Parathyroid adenoma (tissue), 2 donors: ENCODE results near the gene SEMA7A.

Experiments
- H2AFZ ChIP-seq: fragments of 300-600 bp; sonication (generic); one replicate; pipeline ENCODE4 v1.7.0; 2017; ENCODE audit warnings: antibody characterized with exemption, mild to moderate bottlenecking
- H3K27ac ChIP-seq: fragments of 300-600 bp; sonication (generic); one replicate; pipeline ENCODE4 v1.7.0; 2017
- H3K27me3 ChIP-seq: fragments of 300-600 bp; sonication (generic); one replicate; pipeline ENCODE4 v1.7.0; 2017; ENCODE audit warnings: low read length; ENCODE audit not compliant: control insufficient read depth, insufficient read depth
- H3K36me3 ChIP-seq: fragments of 300-600 bp; sonication (generic); one replicate; pipeline ENCODE4 v1.7.0; 2017; ENCODE audit warnings: low read length; ENCODE audit not compliant: control insufficient read depth, insufficient read depth
- H3K4me1 ChIP-seq: fragments of 300-600 bp; sonication (generic); one replicate; pipeline ENCODE4 v1.7.0; 2017; ENCODE audit warnings: control low read depth
- H3K4me2 ChIP-seq: fragments of 300-600 bp; sonication (generic); one replicate; pipeline ENCODE4 v1.7.0; 2017; ENCODE audit warnings: low read length
- H3K4me3 ChIP-seq: fragments of 300-600 bp; sonication (generic); one replicate; pipeline ENCODE4 v1.7.0; 2017; ENCODE audit warnings: low read depth, low read length
- H3K79me2 ChIP-seq: fragments of 300-600 bp; sonication (generic); one replicate; pipeline ENCODE4 v1.7.0; 2017; ENCODE audit warnings: control low read depth
- H3K9ac ChIP-seq: fragments of 300-600 bp; sonication (generic); one replicate; pipeline ENCODE4 v1.7.0; 2017; ENCODE audit warnings: mild to moderate bottlenecking
- H3K9me3 ChIP-seq: fragments of 300-600 bp; sonication (generic); one replicate; pipeline ENCODE4 v1.7.0; 2017; ENCODE audit warnings: low read length; ENCODE audit not compliant: control insufficient read depth
- TF ChIP-seq, protein P1 (sequence below): fragments of 300-600 bp; sonication (generic); IDR thresholded peaks from one replicate; pipeline ENCODE4 v1.7.0; 2017; ENCODE audit warnings: antibody characterized with exemption, mild to moderate bottlenecking
- donor health status: primary hyperparathyroidism.

Gene SEMA7A

GRCh38 chr15:74398183-74398582 is 35.6 kb downstream of the SEMA7A start:
- Histone ChIP-seq H3K36me3 (no peaks in the 10 kb centered on the region), H2AFZ (no peak overlapping the region), H3K27ac (no peak overlapping the region), H3K4me3 (no peak overlapping the region), H3K4me1 (no peaks in the 10 kb centered on the region), H3K4me2 (no peak overlapping the region), H3K27me3 (no peaks in the 10 kb centered on the region), H3K9me3 (no peaks in the 10 kb centered on the region), H3K79me2 (no peaks in the 10 kb centered on the region), H3K9ac (no peak overlapping the region)
- TF ChIP-seq, protein P1, sequence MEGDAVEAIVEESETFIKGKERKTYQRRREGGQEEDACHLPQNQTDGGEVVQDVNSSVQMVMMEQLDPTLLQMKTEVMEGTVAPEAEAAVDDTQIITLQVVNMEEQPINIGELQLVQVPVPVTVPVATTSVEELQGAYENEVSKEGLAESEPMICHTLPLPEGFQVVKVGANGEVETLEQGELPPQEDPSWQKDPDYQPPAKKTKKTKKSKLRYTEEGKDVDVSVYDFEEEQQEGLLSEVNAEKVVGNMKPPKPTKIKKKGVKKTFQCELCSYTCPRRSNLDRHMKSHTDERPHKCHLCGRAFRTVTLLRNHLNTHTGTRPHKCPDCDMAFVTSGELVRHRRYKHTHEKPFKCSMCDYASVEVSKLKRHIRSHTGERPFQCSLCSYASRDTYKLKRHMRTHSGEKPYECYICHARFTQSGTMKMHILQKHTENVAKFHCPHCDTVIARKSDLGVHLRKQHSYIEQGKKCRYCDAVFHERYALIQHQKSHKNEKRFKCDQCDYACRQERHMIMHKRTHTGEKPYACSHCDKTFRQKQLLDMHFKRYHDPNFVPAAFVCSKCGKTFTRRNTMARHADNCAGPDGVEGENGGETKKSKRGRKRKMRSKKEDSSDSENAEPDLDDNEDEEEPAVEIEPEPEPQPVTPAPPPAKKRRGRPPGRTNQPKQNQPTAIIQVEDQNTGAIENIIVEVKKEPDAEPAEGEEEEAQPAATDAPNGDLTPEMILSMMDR: no peak

- TF ChIP-seq, protein P1: no peak
- H3K9ac ChIP-seq: no peak overlapping the region
- no peak overlapping the region for H3K27ac ChIP-seq
Observed at GRCh38 chr15:74397239-74398068, 36.3 kb downstream of the SEMA7A start.

GRCh38 chr15:74396445-74397238 is 37.1 kb downstream of the SEMA7A start:
- H3K4me3 ChIP-seq: no peak overlapping the region
- H3K36me3 ChIP-seq: no peaks in the 10 kb centered on the region
- H3K79me2 ChIP-seq: no peaks in the 10 kb centered on the region
- no peak overlapping the region for H2AFZ ChIP-seq
- no peak overlapping the region for H3K27ac ChIP-seq
- TF ChIP-seq, protein P1: no peak
- no peaks in the 10 kb centered on the region for H3K4me1 ChIP-seq
- H3K9me3 ChIP-seq: no peaks in the 10 kb centered on the region
- no peaks in the 10 kb centered on the region for H3K27me3 ChIP-seq
- no peak overlapping the region for H3K9ac ChIP-seq
- H3K4me2 ChIP-seq: no peak overlapping the region

More at GRCh38 chr15:74397239-74398068, 36.3 kb downstream of the SEMA7A start:
- Histone ChIP-seq H3K27me3 (no peaks in the 10 kb centered on the region), H3K4me1 (no peaks in the 10 kb centered on the region), H2AFZ (no peak overlapping the region), H3K4me3 (no peak overlapping the region), H3K4me2 (no peak overlapping the region), H3K36me3 (no peaks in the 10 kb centered on the region), H3K79me2 (no peaks in the 10 kb centered on the region), H3K9me3 (no peaks in the 10 kb centered on the region)

DNA sequence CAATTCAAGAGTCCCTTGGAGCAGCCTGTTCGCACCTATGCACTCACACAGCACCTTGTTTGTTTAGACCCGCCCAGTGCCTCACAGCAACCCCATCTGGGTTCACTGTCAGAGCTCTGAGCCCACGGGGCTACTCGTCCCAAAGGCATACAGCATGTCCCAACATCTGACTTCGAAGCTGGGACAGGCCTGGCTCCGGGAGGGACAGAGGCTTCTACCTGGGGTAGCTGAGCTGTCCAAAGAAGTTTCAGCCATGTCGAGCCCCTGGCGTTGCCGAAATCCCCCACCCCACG is 37.7 kb downstream of the SEMA7A start:
- Histone ChIP-seq H3K9ac (no peak overlapping the region), H2AFZ (no peak overlapping the region), H3K79me2 (no peaks in the 10 kb centered on the region), H3K9me3 (no peaks in the 10 kb centered on the region), H3K36me3 (no peaks in the 10 kb centered on the region), H3K27ac (no peak overlapping the region), H3K4me1 (no peaks in the 10 kb centered on the region), H3K27me3 (no peaks in the 10 kb centered on the region), H3K4me3 (no peak overlapping the region), H3K4me2 (no peak overlapping the region)
- TF ChIP-seq, protein P1: no peak
